DMS79 (cell line): ENCODE data around the gene SYT2.
A peak's percentile ranks its signal among the peaks of the same experiment; 100 is the strongest.
"Not testable (repeated sequence)": the region's sequence is repeated elsewhere in the genome, so short reads cannot be mapped to it uniquely, and the experiment has no call there.

Experiments
- DNase-seq: peaks from one replicate; lab custom pipeline; 2025; lab: John Stamatoyannopoulos, UW

SYT2 gene

DNA sequence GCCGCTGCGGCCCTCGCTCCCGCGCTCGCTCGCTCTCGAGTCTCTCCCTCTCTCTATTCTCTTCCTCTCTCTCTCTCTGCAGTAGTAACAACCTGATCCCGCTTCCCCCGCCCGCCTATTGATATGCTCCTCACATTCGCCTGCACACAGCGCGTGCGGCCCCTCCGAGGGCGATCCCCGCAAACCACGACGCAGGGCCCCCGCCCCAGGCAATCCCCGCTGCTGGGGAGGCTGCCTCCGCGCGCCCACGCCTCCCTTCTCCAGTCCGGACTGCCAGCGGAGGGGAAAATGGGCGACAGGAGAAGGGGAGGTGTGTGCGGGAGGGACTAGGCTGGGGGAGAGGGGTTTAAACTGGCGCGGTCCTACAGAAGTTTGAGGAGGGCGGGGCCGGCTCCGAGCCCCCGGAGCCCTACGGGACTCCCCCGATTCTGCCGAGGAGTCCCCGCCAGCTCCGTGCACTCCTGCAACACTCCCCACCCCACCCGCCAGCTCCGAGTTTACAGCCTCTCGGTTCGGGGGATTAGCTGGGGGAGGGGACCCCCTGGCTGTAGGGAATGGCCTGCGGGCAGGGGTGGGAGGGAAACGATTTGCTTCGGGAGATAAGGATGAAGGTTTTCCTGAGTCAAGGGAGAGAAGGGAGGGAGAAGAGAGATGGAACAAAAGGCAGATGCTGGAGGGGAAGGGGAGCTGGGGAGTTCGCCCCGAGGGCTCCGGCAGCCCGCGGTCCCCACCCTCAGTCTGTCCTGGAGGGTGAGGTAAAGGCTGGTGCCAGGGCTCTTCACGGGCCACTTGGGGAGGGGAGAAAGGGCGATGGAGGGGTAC is 66.6 kb downstream of the SYT2 start:
- DNase-seq = no peak

DNA sequence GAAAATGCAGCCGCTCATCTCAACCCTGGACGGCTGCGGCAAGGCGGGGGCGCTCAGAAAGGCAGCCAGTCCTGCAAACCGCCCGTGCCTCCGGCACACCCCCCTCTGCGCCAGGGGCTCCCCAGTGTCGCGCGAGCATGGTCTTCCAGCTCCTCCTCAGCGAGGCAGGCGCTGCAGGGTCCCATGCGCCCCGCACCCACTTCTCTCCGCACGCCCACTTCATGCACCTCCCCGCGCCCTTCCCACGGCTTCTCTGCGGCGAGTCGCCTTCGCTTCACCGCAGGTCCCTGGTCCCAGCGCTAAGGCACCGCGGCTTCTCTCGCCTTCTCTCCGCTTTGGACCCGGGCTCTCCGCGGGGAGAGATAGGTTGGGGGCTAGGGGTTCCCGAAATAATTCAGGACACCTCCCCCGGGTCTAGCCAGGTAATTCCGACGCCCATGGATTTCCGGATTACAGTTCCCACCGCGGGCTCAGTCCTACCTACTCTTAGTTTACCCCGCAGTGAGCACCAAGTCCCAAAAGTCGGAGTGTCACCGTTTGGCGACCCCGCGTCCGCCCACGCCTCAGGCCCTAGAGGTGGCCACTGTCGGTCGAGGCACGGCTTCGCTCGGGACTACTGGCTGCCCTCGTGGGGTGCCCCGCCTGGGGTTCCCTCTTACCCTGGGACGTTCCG is 67.5 kb downstream of the SYT2 start:
- DNase-seq = no peak

DNA sequence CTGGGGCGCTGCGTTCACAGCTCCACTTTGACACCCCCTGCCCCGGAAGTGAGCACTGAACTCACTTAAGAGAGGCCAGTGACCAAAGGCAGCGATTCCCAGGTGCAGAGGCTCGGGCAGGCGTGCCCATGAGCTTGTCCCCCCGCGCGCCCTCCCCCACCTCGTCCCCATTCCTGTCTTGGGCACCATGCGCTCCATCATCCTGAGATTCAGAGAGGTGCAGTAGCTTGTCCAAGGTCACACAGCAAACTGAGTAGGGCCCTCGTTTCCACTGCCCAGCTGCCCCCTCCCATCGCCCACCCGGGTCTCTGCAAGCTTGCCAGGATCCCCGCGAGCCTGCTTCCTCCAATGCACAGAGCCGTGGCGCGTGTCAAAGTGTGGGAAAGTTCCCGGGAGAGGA is 68.0 kb downstream of the SYT2 start:
- no peak for DNase-seq

DNA sequence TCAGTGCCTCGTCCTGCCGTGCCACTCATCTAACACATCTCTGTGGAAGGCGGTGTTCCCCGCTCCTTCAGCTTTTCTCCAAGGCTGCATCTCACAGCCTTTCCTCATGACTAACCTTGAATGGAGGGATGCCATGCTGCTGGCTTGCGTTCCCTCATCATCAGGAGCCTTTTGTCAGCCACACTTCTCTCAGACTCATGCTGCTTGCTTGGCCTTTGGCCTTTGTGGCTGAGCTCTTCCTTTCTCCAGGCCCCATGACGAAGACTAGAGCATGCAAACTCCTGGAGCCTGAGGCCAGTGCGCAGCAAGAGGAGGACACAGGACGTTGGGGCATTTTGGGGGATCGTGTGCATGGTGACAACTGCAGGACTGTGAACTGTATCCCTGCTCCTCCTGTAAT is 70.8 kb downstream of the SYT2 start:
- no peak for DNase-seq

DNA sequence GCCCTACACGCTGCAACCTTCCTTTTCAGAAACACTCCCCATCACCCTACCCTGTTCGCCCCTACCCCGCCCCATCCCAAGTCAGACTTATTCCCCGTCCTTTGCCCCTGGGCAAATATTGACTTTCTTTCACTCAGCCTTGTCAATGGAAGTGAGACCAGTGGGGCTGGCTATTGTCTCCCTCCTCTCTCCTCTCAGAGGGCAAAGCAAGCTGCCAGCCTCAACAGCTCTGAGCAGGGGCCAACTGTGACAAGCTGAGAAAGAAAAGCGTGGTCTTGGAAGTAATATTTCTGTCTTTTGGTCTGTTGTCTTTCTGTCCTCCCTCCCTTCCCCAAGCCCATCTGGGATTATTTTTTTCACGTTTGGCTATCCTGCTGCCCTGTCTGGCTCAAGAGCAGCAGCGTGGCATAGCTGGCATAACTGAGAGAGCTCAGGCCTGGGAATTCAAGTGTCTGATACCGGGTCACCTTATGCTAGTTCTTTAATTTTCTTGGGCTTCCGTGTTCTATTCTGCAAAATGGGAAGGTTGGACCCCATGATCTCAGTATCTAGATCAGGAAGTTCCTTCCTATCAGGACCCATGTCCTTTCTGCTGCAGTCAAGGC is 71.5 kb downstream of the SYT2 start:
- DNase-seq = not testable (repeated sequence)

DNA sequence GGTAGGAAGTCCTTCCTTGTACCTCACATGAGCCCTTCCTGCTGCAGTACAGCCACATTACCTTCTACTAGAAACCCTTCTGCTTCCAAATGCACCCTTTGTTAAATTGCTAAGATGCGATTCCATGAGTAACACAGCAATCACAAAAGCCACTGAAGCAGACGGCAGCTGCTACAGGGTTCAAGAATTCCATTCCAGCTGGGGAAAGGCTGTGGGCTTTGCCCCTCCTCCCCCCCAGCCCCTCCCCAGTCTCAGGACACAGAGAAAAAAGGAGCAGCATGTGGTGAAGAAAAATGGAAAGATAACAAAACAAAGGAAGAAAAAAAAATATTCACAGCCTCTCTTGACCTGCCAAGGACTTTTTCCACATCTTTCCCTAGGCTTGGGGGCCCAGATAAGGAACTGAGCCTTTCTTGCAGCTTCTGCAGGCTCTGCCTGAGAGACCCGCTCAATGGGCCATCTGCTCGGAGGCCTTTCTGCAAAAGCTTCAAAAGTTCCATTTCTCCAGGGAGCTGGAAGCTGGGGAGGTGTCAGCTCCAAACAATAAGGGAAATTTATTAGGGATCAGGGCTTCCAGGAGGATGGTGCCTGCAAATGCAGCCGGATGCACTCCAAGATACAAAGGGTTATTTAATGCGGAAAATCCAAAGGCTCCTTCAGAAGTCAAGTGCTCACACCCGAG is 72.1 kb downstream of the SYT2 start:
- DNase-seq = no peak

DNA sequence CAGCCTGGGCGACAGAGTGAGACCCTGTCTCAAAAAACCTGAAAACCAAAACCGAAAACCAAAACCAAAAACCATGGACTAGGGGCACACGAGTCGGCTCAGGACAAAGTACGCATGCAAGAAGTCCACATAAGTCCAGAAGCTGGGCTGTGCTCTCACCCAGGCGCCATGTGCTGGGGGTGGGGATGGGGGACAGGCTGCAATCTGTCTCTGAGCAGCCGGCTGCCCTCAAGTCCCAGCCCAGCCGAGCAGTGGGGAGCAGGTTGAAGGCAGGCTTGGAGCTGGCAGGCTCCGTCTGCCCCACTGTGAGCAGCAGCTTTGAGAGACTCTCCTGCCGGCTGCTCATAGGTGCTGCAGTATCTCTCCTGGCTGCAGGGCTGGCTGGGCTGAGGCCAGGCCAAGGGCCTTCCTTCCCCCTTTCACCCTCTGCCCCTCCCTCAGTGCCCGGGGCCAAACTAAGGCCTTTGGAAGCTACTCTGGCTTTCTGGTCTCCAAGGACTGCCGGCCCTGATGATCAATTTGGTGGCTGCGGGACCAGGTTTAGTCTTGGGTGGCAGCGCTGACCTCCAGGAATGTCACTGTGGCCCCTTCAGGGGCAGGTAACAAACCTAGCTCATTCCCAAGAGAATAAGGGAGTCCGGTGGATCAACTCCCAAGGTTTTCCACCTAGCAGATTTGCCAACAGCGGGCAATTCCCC is 72.8 kb downstream of the SYT2 start:
- not testable (repeated sequence) for DNase-seq

DNA sequence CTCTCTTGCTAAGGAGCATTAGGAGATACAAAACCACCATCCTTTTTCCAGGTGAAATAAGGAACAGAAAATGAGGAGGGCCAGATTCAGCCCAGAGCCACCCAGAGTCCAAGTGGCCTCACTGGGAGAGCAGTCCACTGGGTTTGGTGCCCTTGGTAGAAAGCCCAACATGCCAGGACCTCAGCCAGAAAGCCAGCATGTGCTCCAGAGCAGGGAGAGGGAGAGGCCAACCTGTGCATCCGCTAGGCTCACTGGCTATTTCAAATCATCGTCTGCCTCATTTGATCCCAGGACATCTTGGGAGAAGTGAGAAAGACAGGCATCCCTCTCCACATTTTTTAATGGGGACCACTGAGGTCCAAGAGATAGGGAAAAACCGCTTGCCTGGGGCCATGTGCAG is 74.1 kb downstream of the SYT2 start:
- DNase-seq = not testable (repeated sequence)

DNA sequence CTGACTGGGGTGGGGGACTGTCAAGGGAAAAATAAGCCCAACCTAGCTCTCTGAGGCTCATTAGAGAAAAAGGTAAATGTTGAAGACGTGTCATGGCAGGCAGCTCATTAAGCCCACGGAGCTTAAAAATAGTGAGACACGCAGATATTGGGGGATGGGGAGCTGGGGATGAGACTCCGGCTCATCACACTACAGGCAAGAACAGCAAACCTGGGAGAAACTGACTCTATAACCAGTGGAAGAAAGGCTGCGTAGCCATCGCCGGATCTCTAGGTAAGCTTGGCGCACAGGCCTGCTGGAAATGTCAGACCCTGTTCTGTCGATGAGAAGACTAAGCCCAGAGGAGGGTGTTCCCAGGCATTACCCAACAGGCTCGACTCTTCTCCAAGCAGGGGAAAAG is 78.0 kb downstream of the SYT2 start:
- no peak for DNase-seq

DNA sequence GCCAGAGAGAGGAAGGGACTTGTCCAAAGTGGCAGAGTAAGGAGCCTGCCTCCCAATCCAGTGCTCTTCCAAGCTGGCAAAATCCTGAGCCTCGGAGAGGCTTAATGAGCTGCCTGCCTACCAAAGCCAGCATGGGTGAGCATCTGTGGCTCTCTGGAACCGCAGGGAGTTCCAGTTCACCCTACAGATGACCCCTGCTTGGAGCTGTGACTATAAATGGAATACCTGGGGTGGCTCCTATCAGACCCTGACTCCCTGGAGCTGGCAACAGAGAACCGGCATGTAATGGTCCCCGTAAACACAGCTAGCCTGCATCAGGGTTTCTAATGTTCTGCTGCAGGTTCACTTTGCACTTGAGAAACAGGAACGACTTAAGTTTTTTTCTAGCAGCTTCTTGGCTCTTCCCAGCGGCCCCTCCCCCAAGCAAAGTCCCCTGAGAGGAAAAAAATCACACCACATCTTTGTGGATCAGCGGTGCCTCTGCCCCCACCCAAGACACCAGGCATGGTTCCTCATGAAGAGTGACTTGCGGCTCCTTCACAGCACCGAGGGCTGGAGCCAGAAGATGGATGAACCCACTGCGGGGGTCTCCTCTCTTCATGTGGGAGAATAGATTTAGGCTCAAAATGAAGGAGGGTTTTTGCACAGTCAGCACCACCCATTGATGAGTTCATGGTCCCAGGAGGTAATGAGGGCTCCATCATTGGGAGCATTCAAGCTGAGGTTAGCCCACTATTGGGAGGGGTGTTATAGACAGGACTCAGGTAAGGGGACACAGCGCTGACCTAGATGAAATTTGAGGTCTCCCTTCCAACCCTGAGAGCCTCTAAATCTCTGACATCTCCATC is 79.0 kb downstream of the SYT2 start:
- DNase-seq = no peak

DNA sequence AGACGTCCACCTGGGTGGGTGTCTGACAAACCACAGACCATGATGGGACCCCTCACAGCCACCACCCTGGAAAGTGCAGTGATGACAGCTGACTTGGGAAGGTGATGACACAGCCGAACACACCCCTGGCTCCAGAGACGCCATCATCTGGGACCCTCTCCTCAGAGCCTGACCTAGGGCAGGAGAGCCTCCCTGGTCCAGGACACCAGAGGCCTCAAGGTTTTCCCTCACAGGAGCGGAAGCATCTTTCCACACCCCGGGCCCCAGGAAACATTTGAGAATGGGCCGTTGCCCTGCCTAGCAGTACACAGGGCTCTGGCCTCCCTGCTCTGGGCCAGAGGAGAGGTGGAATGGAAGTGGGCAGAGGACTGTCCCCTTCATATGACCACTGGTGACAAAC is 79.7 kb downstream of the SYT2 start:
- DNase-seq = no peak

DNA sequence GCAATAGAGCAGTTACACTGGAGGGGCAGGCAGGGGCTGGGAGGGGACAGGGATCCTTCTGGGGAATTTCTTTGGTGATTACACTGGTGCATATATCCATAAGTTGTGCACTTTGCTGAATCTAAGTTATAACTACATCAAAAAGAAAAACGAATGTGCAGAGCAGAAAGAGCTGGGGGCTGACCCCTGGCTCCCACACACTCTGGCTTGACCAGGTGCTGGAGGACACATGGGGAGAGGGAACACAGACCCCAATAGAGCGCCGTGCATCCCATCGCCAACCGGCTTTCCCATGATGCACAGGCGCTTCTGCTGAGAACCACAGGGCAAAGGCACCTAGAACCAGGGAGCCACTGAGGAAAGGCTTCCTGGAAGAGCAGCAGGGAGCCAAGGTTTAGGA is 80.2 kb downstream of the SYT2 start:
- DNase-seq = not testable (repeated sequence)

DNA sequence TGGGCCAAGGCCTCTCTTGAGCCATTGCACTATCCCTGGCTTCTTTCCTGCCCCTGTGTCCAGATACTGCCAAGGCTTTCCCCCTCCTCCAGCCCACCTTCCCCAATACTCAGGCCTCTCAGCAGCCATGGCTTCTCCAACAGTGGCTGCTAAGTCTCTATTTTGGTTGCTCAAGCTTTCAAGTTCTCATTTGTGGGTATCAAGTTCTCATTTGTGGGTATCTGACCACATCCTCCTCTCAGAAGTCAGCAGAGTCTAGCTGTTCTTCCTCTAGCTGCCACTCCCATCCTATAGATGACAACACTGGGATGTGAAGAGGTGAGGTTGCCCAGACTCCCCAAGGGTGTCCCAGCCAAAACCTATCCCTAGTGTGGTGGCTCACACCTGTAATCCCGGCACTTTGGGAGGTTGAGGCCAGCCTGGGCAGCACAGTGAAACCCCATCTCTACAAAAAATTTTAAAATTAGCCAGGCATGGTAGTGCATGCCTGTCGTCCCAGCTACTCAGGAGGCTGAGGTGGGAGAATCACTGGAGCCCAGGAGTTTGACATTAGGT is 80.9 kb downstream of the SYT2 start:
- DNase-seq = not testable (repeated sequence)

DNA sequence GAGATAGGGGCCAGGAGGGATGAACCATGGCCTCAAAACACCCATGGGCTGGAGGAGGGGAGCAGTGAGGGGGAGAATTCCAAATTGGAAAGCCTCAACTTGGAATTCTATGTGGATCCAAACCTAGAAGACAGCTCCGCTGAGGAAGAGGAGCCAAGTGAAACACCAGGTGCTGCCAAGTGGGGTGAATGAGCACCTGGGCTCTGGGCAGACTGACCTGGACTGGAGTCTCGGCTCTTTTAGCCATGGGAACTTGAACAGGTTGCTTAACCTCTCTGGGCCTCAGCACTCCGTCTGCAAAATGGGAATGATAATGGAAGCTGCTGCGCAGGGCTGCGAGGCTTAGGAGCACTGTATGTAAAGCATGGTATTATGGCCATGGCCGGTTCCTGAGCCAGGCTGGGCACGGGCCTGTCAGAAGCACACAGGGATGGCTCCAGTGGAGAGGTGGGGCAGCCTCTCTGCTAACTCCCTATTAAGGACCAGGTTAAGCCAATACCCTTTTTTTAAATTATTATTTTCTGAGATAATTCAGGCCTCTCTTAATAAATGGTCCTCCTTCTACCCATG is 81.5 kb downstream of the SYT2 start:
- no peak for DNase-seq

DNA sequence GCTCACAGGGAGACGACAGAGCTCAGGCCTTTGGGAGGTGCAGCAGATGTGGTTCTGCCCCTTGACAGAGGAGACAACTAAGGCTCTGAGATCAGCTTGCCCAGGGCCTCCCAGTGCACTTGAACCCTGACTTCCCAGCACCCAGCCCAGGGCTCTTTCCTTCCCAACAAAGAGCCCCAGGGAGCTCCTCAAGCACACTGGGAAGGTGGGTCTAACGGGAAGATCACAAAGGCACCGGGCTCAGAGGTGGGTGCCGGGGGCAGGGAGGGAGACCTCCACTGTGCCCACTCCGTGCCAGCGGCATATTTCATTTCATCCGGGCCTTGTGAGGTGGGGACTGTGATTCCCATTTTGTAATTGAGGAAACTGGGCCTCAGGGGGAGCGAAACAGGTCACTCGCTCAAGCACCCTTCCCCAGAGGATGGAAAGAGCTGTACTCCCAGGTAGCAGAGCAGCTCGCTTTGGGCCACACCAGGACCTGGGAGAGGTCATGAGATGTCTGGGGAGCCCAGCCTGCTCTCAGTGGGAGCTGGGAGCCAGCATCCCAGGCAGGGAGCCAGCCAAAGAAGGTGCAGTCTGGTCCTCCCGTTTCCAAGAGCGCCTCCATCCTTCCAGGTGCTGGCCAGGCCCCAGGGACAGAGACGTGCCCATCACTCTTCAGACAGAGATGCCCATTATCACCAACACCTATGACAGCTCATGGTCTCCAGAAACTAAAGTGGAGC is 82.3 kb downstream of the SYT2 start:
- DNase-seq = no peak

DNA sequence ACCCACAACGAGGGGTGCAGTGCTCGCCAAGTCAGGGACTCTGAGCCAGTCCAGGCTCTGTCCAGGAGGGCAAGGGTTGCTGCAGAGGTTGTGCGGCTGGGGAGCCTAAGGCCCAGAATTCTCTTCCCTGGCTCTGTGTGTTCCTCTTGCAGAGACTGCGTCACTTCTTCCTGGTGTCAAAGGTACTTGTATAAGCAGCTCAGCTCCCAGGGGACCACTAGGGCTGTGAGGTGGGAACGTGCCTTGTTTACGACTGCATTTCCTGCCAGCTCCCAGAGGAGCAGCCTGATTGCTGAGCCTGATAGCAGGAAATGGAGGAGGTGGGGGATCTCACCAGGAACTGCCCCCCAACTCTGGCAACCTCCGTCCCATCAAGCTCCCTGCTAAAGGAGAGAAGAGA is 83.2 kb downstream of the SYT2 start:
- peak; percentile 49 for DNase-seq

DNA sequence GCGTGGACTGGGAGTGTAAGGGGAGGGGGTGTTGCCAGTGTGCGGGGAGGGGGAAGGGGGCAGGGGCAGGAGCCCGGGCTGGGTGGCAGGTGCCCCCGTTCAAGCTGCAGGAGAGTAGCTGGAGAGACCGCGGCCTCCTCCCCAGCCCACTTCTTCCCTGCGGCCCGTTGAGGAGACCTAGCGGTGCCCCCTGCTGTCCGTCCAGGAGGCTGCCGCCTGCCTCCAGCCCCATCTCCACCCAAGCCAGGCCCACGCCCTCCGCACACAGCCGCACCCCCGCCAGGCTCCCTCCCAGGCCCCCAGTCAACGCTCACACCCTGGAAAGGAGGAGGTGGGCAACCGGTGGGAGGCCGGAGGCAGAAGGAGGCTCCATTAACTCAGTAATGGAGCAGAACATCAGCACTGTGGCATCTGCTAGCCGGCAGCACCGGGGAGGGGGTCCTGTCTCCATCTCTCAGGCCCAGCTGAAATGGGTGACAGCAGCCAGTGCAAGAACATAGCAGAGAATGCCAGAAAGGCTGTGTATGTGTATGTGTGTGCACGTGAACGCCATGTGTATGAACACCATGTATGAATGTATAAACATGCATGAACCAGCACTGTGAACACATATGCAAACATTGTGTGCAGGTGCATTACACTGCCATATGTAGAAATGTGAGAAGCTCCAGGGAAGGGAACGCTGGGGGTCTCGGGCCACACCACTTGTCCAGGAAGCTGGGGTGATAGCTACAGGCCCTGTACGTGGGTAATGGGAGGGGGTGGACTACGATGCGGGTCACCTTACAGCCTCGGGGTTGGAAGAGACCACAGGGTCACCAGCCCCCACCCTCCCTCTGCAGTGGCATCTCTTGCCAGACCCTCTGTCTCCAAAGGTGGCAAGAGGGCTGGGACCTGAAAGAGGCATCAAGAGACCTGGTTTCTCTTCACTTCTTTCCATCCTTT is 84.6 kb downstream of the SYT2 start:
- no peak for DNase-seq

DNA sequence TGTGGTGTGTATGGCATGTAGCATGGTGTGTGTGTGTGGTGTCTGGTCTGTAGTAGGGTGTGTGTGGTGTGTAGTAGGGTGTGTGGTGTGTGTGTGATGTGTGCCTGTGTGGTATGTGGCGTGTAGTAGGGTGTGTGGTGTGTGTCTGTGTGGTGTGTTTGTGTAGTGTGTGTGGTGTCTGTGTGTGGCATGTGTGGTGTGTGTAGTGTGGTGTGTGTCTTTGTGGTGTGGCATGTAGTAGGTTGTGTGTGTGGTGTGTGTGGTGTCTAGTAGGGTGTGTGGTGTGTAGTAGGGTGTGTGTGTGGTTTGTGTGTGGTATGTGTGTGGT is 85.5 kb downstream of the SYT2 start:
- no peak for DNase-seq
